HG03469 (cell line): Measurements from ENCODE around the gene SVOP.
"Not testable (repeated sequence)": the region's sequence is repeated elsewhere in the genome, so short reads cannot be mapped to it uniquely, and the experiment has no call there.

Experiments
- ATAC-seq: cut with Tn5 transposase; IDR thresholded peaks from one replicate; pipeline ENCODE4 v1.9.1; 2021; ENCODE audit warnings: mild to moderate bottlenecking, moderate library complexity, moderate number of reproducible peaks; ENCODE audit not compliant: unreplicated experiment

The SVOP gene

DNA sequence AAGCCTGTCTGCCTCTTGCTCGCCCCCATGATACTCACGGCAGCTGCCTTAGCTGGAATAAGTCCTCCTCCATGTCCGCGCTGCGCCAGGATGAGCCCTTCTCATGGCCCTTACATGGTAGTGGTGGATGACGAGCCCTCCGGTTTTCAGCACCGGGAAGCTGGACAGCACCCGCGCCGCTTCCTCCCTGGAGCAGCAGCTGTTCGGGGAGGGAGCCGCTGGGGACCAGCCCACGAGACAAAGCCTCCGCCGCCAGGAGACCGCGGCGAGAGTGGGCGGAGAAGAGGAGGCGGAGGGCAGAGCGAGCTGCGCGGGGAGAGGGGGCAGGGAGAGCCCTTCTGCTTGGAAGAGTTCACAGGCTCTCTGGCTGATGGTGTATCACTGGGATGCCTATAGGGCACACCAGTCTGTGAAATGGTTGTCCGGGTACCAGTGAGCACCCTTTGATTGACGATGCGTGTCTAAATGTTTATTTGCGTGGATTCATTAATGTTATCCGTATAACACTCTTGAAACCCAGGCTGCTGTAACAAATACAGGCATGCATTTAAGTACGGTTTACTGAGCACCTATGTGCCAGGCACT, at the start of gene SVOP:
SVOP (minus strand) TSS at position 273 of the 585 bp plus-strand sequence; CDS start at position 73, 200 bp downstream.
- no peak for ATAC-seq

- ATAC-seq = no peak
Measured at GRCh38 chr12:109069307-109070271, 48.7 kb upstream of the SVOP start.

DNA sequence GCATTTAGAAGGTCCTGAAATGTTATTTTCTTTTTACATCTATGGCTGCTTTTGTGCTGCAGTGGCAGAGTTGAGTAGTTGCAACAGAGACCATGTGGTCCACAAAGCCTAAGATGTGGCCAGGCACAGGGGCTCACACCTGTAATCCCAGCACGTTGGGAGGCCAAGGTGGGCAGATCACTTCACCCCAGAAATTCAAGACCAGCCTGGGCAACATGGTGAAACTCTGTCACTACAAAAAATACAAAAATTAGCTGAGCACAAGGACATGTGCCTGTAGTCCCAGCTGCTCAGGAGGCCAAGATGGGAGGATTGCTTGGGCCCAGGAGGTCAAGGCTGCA, 45.0 kb upstream of the SVOP start:
- no peak for ATAC-seq

GRCh38 chr12:109065154-109065852, 44.4 kb upstream of the SVOP start:
- no peak for ATAC-seq

GRCh38 chr12:109064143-109064542, 43.3 kb upstream of the SVOP start:
- ATAC-seq = no peak

- no peak for ATAC-seq
Measured at GRCh38 chr12:109058773-109059172, 37.9 kb upstream of the SVOP start.

DNA sequence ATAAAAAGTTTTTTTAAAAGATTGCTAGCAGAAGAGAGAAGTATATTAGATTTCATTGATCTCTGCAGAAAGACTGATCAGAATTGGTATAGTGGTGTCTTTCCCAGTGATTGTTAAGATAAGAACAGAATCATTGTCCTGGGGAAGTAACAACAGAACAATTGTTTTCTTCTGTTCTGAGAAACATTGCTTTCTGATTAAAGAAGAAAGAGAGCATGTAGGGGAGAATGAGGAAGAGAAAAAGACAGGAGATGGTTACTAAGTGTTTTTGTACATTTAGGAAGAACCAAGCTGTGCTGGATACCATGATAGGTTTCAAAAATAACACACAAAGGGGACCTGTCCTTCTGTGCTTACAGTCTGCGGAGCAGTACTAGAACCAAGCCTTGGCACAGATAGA, 36.5 kb upstream of the SVOP start:
- ATAC-seq = no peak

DNA sequence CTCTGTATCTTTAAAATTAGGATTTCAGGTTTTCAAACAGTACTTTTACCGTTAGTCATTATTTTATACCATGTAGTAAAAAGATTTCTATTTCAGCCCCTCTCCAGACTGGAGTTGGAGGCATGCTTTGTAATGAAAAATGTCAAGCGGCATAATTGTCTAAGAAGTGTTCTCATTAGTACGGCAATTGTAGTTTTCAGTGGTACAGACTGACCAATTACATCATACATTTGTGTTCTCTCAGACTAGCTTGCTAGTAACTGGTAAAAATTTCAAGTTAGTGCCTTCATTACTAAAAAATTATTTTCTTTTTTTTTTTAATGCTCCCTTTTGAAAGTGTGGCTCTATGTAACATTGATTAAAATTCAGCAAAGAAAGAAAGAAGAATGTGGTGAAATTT, 36.0 kb upstream of the SVOP start:
- ATAC-seq = no peak

GRCh38 chr12:109054520-109054919, 33.7 kb upstream of the SVOP start:
- no peak for ATAC-seq

GRCh38 chr12:109054124-109054513, 33.3 kb upstream of the SVOP start:
- ATAC-seq = not testable (repeated sequence)

DNA sequence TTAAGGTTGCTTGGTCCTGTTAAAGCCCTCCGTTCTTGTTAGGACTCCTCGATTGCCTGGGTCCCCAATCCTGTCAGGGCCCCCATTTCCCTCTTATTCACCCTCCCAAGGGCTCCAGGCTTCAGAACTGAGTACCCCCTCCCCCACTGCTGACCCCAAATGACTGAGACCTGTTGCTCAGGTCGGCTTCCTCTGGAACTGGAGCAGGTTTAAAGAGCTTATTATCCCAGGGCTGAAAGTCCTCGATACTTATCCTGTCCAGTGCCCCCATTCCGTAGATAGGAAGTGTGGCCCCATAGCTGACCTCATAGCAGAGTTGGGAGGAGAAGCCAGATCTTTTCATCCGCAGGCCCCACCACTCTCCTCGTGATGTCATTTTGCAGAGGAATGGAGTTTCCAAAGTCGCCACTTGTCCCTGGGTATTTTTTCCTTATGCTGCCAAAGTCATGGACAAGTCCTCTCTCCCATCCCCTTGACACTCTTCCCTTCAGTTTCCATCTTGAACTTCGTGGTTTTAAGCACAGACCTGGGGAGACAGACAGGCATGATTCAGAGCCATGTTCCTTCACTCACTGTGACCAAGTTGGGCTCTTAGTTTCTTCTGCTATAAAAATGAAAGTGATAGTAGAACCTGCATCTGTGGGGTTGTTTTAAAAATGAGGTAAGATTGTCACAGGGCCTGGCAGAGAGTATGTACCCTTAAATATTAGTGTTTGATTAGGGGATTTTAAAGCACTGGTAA, 32.7 kb upstream of the SVOP start:
- ATAC-seq = no peak

GRCh38 chr12:109052414-109053323, 31.8 kb upstream of the SVOP start, which contains the start of gene USP30:
USP30 (plus strand) TSS chr12:109052576; CDS start chr12:109052679, 103 bp downstream.
- ATAC-seq = no peak

GRCh38 chr12:109052097-109052413, 31.2 kb upstream of the SVOP start:
- no peak for ATAC-seq

GRCh38 chr12:109049794-109050193, 28.9 kb upstream of the SVOP start:
- ATAC-seq = not testable (repeated sequence)

- ATAC-seq = not testable (repeated sequence)
Measured at GRCh38 chr12:109048706-109049105, 27.8 kb upstream of the SVOP start.

DNA sequence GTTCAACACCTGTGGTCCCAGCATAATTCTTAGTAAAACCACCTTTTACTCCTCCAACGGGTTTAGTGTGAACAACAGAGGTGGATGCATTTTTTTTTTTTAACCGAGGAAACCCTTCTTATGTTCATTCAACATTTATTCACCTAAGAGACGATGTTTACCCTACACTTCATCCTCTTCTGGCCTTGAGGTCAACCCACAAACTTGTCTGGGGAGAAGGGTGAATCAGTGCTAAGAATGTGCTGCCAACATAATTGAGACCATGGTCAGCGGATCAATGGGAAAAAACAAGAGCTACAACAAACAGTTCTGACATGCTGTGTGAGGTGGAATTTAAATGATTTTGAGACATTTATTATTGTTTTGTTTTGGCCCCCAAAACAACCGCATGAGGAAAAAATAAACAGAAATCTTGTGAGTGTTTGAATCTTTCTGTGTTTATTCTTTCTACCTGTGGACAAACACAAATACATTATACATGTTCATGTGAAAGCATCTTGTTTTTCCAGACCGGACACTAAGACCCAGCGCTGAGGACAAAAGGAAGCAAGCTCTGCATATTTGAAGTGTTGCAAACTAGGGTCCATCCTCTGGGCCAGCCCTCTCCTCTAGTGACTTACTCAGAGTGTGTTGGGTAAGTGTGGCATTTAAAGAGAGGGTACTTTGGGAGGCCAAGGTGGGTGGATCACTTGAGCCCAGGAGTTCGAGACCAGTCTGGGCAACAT, 26.4 kb upstream of the SVOP start:
- ATAC-seq = no peak

DNA sequence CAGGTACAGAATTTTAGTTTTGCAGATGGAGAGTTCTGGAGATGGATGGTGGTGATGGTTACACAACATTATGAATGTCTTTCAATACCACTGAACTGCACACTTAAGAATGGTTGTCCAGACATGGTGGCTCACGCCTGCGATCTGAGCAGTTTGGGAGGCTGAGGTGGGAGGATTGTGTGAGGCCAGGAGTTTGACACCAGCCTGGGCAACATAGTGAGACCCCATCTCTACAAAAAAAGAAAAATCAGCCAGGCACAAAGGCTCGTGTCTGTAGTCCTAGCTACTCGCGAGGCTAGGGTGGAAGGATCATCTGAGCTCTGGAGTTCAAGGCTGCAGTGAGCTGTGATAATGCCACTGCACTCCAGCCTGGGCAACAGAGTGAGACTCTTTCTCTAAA, 23.4 kb upstream of the SVOP start:
- ATAC-seq = no peak

DNA sequence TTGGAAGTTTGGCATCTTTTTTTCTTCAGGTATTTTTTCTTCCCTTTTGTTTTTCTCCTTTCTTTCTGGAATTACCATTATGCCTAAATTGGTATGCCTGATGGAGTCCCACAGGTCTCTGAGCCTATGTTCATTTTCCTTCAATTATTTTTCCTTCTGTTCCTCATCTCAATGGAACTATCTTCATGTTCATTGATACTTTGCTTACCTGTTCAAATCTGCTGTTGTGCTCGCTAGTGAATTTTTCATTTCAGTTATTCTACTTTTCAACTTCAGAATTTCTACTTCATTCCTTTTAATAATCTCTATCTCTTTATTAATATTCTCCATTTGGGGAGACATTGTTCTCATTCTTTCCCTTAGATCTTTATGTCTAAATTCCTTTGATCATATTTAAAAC, 16.1 kb upstream of the SVOP start:
- no peak for ATAC-seq
